Stimulated activated CD4-positive, alpha-beta T cell treated with anti-CD3 and anti-CD28 coated beads, TNF-alpha, amount 100 ng/mL, for 48 hours (primary cell): ENCODE measurements around the gene AGMAT.
"Not testable (repeated sequence)": the region's sequence is repeated elsewhere in the genome, so short reads cannot be mapped to it uniquely, and the experiment has no call there.

Source experiments
- DNase-seq, 3 donors: peaks; one replicate each; pipeline ENCODE4 v3.0.0-alpha.2; 2020; ENCODE audit warnings: low read depth in 3 of 3

Gene AGMAT

DNA sequence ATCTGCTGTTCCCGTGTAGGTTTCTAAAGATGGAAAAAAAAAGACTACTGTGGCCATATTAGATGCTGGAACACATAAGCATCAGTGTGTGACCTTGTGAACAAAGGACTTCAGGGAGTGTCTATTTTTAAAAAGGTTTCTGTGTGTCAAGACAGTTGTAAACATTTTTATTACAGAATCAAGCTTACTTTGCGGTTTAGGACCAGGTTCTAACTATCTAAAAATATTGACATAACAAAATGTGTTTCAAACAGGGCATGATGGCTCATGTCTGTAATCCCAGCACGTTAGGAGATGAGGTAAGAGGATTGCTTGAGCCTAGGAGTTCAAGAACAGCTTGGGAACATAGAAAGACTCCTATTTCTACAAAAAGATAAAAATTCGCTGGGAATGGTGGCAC lies 25.3 kb upstream of the AGMAT start:
- no peak for DNase-seq

DNA sequence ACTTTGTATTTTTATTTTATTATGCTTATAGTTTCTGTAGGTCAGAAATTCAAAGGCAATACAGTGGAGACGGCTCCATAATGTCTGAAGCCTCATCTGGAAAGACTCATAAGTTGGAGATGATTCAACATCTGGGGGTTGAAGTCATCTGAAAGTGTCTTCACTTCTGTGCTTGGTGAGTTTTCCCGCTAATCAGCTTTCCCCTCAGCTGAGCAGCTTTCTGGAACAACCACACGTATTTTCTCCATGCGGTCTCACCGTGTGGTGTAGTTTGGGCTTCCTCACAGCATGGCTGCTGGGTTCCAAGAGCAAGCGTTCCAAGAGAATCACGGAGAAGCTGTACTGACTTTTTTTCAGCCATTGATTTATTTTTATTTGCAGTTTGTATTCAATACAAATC lies 24.8 kb upstream of the AGMAT start:
- DNase-seq: no peak

DNA sequence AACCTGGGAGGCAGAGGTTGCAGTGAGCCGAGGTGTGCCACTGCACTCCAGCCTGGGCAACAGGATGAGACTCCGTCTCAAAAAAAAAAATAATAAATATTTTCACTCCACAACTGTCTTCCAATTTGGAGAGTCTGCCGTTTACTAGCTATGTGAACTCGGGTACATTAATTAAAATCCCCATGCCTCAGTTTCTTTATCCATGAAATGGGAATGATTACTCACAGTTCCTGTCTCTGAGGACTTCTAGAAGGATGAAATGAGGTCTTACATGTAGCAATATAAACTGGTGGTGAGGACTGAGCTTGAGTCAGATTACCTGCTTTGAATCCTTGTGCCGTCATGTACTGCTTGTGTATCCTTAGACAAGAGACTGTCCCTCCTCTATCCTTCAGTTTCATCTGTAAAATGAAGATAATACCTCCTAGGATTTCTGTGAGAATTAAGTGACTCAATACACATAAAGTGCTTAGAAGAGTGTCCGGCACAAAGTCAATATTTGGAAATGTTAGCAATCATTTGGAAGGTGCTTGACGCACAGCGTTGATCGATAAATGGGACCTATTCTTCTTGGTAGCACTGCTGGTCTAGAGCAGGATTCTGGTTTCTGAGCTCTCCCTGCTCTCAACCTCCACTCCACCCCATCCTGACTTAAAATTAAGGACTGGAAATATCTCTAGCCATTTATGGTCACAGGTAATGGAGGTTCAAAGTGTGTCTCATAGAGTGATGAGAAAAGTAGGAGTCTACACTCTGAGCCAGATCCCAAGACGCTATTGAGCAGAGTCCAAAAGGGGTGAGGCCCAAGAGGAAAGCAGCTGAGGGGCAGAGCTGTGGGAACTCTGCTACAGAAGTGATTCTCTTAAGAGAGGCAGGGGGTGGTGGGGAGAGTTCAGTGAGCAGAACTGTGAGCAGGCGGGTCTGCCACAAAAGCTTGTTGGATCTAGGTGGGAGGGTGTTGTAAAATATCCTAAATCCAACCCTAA lies 20.8 kb upstream of the AGMAT start:
- DNase-seq: no peak

DNA sequence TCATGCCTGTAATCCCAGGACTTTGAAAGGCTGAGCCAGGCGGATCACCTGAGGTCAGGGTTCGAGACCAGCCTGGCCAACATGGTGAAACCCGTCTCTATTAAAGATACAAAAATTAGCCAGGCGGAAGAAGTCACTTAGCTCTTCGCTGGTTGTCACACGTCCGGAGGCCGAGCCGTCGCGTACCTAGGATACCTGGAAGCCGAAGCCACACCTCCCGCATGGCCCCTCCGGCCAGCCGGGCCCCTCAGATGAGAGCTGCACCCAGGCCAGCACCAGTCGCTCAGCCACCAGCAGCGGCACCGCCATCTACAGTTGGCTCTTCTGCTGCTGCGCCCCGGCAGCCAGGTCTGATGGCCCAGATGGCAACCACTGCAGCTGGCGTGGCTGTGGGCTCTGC lies 19.5 kb upstream of the AGMAT start:
- not testable (repeated sequence) for DNase-seq

DNA sequence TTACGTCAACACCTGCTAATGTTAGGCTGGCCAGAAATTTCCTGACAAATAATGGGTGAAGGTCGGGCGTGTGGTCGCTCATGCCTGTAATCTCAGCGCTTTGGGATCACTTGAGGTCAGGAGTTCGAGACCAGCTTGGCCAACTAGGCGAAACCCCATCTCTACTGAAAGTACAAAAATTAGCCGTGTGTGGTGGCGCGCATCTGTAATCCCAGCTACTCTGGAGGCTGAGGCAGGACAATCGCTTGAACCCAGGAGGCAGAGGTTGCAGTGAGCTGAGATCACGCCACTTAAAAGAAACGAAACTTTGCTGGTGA lies 19.1 kb upstream of the AGMAT start:
- not testable (repeated sequence) for DNase-seq

DNA sequence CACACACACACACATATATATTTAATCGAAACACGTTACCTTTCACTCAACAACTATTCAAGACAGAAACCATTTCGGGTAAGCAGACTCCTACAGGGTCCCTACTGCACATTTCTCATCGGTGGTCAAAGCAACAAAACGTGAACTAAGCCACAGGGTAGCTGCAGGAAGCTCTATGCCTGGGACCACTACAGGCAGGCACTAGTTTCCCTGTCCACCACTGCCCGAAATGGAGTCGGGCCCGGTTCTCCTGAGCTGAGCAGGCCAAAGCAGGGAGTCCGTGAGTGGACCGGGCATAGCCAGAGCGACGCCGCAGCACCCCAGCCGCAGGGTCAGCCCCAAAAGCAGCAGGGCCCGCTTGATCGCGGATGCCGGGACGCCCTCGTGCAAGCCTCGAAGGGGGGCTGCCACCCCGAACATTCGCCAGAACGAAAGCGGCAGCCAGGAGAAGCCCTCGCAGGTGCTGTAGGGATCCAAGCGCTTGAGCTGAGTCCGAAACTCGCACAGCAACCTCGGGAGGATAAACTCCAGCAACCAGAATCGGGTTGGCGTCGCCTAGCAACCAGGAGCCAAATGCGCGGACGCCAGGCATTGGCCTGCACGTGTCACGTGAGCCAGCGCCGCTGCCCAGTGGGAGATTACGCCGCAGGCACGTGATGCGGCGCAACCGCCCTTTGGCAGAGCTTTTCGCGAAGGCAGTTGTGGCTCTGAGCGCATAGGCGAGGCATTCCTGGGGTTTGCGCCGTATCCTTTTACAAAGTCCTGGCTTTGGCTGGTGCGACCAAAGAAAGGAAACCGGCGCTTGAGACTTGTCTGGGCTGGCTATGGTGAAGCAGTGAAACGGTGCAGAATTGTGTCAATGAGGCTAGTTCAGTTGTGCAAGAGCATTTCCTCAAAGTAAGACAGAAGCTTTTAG lies 18.5 kb upstream of the AGMAT start:
- DNase-seq: peak; percentile 85 to 89 (median 88)

DNA sequence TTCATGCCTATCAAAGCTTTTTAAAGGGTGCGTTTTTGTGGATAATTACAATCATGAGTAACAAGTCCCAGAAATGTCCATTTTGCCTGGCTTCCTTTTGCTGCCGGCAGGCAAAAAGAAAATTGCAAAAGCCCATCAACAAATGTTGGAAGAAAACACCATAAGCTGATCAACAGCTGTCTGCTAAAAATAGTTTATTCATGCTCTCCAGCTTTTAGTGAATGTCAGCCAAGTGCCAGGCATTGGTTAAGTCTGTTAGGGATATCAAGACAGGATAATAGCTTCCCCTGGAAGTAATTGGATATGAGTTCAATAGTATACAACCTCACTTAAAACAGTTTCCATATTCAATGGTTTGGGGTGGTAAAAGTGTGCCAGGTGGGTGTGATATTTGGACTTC lies 13.6 kb upstream of the AGMAT start:
- no peak for DNase-seq

DNA sequence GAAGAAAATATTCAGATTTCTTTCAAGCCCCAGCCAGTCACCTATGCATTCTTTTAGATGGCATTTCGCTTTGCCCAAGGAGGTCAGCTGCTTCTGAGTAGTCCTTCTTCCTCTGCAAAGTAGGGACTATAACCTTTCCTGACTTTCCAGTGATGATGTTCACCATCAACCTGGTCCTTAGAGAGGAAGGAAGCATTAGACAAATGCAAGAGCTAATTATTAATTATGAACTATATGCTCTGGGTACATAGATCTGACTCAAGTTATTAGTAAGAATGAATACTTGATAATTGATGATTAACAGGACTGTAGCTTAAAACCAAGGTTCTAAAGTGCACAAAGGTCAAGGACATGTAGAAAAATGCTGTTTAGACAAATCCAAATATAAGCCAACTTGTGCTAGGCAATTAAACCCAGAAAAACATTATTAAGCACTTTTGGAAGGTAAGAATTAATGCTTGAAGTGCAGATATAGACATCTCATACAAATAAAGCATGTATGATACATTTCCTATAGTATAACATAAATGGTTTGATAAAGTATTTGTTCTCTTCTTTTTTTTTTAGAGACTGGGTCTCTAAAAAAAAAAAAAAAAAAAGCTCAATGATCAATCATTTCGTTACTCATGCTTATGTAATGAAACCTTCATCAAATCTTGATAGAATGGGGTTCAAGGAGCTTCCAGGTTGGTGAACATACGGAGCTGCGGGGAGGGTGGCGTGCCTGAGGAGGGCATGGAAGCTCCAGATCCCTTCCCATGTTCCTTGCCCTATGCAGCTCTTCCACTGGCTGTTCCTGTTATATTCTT lies 11.2 kb upstream of the AGMAT start:
- DNase-seq: no peak

DNA sequence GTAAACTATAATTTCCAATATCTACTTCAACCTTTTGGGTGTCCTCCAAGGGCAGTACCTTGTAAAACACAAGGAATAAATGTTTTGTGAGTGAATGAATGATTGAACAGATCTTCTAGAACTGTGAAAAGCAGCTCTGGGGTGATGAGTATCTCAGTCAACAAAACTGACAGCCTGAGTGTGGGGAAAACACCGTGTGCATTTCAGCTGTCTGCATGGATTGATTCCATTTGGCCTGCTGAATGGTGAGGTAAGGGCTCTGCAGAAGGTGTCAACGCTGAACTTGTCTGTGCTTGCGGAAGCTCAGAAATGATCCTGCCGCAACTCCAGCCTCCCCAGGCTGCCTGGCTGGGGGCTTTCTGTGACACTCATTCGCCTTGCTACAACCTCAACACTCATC lies 7.4 kb upstream of the AGMAT start:
- DNase-seq: no peak

DNA sequence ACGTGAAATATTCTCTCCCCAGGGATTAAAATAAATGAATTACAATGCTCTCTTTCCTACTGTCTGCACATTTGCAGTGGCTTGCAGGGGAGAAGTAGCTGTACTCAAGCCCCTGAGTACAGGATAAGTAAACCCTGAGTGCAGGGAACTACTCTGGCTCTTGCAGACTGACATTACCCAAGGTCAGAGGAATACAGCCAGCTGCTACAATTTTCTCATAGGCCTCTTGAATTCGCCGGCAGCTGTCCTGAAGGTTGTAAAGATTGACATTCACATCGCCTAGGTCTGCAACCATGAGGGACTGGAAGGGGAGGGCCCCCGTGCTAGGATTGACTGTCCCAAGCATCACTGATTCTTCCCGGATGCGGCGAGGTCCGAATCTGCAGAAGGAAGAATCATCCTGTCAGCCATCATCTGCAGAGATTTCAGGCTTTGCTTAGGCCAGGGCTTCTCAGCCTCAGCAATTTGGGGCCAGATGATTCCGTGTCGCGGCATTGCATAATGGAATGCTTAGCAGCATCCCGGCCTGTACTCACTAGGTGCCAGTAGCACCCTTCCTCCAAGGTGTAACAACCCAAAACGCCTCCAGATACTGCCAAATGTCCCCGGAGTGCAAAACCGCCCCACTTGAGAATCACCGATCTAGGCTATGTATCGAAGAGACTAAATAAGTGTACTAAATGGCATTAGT lies 1.7 kb downstream of the AGMAT start:
- no peak for DNase-seq

DNA sequence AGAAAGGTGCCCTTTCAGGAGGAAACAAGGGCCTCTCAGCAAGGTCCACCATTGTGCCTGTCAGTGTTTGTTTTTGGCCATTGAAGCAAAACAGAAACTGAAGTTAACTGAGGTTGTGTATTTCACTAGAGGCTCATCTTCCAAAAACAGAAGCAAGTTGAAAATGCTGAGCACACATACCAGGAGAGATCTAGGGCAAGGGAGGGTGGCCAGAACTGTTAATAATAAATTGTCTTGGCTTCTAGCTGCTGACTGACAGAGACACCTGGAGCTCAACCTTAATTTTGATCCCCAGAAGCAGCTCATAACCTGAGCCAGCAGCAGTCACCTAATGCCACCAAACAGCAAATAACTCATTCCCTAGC lies 5.2 kb downstream of the AGMAT start:
- DNase-seq: no peak

DNA sequence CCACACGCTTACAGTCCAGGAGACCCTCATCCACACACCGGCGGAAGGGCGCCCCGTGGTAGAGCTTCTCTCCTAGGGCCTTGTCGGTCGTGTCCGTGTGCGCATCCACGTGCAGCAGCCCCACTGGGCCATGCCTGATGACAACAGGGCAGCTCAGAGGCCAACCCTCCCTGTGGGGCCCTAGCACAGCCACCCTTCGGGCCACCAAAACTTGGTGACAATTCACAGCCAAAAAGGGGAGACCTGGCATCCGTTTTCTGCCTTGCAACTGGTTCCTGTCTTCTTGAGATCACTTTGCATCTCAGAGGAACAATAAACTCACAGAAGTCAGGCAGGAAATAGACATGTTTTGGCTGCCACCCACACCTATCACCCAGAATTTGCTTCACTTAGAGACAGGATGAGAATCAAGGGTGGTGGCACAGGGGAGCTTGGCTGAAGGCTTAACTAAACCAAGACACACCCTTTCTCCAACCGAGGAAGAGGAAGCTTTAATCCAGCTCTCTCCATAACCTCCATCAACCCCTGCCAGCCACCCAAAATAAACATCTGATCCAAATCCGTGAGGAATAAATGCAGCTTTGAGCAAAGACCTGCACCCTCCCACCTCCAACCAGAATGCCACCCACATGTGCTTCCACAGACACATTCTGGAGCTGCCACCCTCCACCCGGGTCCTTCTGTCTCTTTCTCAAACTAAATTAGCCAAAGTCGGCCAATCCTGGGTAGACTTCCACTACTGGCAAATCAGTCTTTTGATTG lies 5.7 kb downstream of the AGMAT start:
- DNase-seq: no peak

DNA sequence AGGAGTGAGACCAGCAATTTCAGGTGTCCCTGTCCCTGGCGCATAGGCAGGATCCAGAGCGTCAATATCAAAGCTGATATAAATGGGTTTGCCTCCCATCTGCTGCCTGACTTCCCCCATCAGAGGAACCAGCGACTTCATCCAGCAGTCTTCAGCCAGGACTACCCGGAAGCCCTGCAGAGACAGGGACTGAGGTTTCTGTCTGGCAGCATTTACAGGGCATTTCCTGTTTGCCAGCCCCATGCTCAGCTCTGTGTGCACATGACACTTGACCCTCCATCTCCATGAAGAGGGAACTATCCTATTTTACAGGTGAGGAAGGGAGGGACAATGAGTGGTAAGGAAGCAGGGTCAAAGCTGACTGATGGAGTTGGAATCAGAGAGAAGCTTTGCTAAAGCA lies 7.2 kb downstream of the AGMAT start:
- no peak for DNase-seq

DNA sequence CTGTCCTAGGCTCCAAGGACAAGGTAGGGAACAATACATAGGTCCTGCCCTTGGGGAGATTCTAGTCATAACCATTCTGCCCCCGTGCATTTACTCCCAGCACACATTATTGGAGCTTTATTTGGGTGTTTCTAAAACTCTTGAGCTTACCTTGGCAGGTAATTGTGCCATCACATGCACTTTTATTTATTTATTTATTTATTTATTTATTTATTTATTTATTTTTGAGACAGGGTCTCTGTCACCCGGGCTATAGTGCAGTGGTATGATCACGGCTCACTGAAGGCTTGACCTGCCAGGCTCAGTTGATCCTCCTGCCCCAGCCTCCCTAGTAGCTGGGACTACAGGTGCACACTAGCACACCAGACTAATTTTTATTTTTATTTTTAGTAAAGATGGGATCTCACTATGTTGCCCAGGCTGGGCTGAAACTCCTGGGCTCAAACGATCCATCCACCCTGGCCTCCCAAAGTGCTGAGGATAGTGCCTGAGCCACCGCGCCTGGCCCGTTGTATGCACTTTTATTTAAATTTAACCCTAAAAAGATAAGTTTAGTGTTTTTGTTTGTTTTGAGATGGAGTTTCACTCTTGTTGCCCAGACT lies 9.2 kb downstream of the AGMAT start:
- no peak for DNase-seq

DNA sequence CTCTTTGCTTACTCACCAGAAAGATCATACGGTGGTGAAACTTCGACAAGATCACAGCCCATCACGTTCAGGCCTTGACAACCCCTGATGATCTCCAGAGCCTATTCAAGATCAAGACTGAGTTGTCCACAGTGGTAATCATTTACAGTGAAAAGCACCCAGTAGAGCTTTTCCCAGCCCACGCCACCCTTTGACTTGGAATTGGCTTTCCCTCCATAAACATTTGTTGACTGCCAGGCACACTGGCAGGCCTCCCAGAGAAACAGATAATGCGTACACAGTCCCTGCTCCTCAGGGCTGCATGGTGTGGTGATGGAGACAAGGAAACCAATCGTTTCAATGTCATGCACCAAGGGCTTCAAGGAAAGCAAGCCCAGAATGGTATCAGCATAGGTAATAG lies 10.1 kb downstream of the AGMAT start:
- DNase-seq: no peak

DNA sequence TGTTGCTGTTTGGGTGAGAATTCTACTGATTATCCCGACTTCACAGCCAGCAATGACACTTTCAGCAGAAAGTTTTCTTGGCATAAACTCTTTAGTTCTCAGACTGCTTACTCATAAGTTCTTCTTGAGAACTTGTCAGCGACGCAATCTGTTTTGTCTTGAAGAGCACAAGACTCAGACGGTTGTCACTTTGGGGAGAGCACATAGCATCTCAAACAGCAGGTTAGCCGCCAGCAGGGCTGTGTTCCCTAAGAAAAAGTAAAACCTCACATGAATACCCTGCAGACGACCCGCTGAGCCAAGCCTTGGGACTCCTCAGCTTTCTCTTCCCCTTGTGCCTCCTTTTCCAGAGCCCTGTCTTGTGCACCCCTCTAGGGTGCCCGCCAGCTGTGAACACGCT lies 11.4 kb downstream of the AGMAT start:
- no peak for DNase-seq

DNA sequence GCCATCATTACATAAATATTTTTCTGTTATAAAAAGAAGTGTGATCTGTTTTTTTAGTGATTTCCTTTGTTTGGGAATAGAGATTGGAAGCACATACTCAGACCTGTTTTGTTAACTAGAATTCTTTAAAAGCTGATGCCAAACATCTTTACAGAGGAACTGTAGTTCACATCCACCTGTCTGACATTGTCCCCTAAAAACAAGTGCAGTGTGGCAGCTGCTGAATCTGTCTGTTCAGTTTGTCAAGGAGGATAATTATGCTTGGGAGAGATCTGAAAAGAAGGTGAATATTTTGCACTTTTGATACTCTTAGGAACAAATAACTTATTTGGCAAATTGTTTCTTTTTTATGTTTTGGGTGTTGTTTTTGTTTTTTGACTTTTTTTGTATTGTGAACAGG lies 13.6 kb downstream of the AGMAT start:
- DNase-seq: no peak

DNA sequence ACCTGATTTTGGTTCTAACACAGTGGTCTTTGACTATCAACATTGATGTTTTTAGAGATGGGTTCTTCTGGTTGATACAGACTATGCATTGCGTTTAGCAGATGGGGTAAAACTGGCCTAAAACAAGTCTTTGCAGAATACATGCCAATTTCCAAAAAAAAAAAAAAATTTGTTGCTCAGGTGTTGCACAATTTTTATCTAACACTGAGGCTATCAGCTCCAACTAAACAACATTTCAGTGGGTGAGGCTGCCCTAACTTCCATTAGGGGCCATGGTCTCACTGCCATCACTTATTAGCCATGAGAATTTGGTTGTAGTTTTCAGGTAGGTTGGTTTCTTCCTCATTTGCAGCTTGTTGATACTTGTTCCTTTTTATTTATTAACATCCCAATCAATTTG lies 14.0 kb downstream of the AGMAT start:
- no peak for DNase-seq

DNA sequence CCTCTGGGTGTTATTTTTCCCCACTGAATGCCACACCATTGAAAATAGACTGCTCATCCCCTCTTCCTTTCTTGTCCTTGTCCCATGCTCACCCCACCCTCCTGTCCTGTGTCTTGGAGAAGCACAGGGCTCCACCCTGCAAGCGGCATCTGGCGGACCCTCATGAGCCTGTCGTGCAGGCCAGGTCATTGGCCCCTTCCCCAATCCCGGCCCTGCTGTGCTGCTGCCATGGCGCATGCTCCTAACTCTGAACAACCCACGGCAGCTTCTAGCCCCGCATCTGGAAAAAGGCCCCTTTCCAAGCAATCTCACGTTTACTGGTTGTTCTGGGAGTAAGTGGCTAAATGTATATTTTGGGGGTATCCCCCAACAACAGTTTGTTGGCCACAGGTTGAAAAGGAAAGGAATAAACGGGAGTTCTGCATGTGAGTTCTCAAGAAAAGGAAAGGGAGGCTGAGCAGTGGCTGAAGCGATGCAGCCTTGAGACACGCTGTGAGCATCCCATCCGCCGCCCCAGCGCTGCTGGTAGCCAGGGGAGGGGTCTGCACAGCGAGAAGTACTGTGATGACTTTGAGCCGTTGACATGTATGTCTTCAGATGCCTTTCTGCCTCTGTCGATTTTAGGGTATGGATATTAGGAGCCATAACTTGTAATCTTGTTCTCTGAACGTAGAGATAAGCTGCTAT lies 16.3 kb downstream of the AGMAT start:
- no peak for DNase-seq
